Ovary (tissue), 3 donors: ENCODE data around the gene ACBD4.

Source experiments
- CTCF ChIP-seq, 3 donors: fragments of 450-650 bp in 2 of 3; fragments of 200-600 bp in 1 of 3; IDR thresholded peaks; one replicate each; pipeline versions ENCODE4 v1.5.1 to v1.8.0; 2016 to 2022; ENCODE audit warnings: antibody characterized with exemption in 3 of 3, mild to moderate bottlenecking in 1 of 3
- EP300 ChIP-seq: sonication (generic); formaldehyde crosslinking; IDR thresholded peaks from one replicate; pipeline ENCODE4 v1.6.1; 2017; ENCODE audit warnings: antibody characterized with exemption
- donor health status: DM: no; HTN: no; CAD: no.

GRCh38 chr17:45123930-45124796, 11.3 kb upstream of the ACBD4 start:
- no peak for TF ChIP-seq CTCF (IDR thresholded peaks at IDR 0.05)
- no peak for TF ChIP-seq EP300
